Measurements from ENCODE around the gene PLS3.

GRCh38 chrX:115630204-115630603 lies 69.2 kb downstream of the PLS3 start:
- TF ChIP-seq CTCF (IDR thresholded peaks at IDR 0.05; ENCODE audit: extremely low read depth in 1 of 2, insufficient read depth in 1 of 2, low read depth in 1 of 2, low read length in 2 of 2) (no peak), POLR2AphosphoS5 (IDR thresholded peaks at IDR 0.05; ENCODE audit: insufficient read depth, low read depth, low read length) (no peak), POLR2A (IDR thresholded peaks at IDR 0.05; ENCODE audit: low read depth, low read length) (no peak), FOS (IDR thresholded peaks at IDR 0.05; ENCODE audit: borderline replicate concordance, insufficient read depth, low read length) (no peak), MAX (IDR thresholded peaks at IDR 0.05; ENCODE audit: insufficient read depth, insufficient read length) (no peak), EZH2 (IDR thresholded peaks at IDR 0.05; ENCODE audit: borderline replicate concordance, low read depth, low read length, severe bottlenecking) (no peak), GATA2 (IDR thresholded peaks at IDR 0.05; ENCODE audit: insufficient read depth, insufficient read length, low read depth, low read length) (no peak), JUN (IDR thresholded peaks at IDR 0.05; ENCODE audit: borderline replicate concordance, insufficient read depth, insufficient read length, low read depth) (no peak), MYC (IDR thresholded peaks at IDR 0.05; ENCODE audit: low read depth, low read length) (no peak)
